Liver (tissue), 3 donors: Measurements from ENCODE around the gene BTN2A1.

ENCODE experiments used
- ATF3 ChIP-seq: IDR thresholded peaks from 2 replicates; pipeline ENCODE4 v1.6.1; 2016; ENCODE audit warnings: antibody characterized with exemption
- CTCF ChIP-seq: fragments of 150-350 bp; IDR thresholded peaks from 2 replicates; pipeline ENCODE4 v1.5.1; 2017; ENCODE audit warnings: improper control_type of control experiment, low read depth, low read length; ENCODE audit not compliant: missing input control
- MAX ChIP-seq: IDR thresholded peaks from 2 replicates; pipeline ENCODE4 v1.6.1; 2016; ENCODE audit warnings: antibody characterized with exemption
- donor health status: healthy.
- donor health status: healthy.

GRCh38 chr6:26436018-26436417 is 21.7 kb upstream of the BTN2A1 start:
- TF ChIP-seq CTCF, result no peak
- TF ChIP-seq MAX, result no peak
- TF ChIP-seq ATF3, result no peak
